IPS-11a (cell line): Measurements from ENCODE around the gene TPK1.
"Not testable (repeated sequence)": the region's sequence is repeated elsewhere in the genome, so short reads cannot be mapped to it uniquely, and the experiment has no call there.

ENCODE experiments used
- H3K4me3 ChIP-seq: one replicate; pipeline ENCODE4 v1.5.1; 2013; ENCODE audit warnings: low read depth, low read length, control low read depth

TPK1 gene

GRCh38 chr7:144483189-144483588 lies 352.7 kb downstream of the TPK1 start:
- no peak overlapping the region for H3K4me3 ChIP-seq

GRCh38 chr7:144481833-144482232 lies 354.0 kb downstream of the TPK1 start:
- H3K4me3 ChIP-seq = no peak overlapping the region

- no peak overlapping the region for H3K4me3 ChIP-seq
Measured at GRCh38 chr7:144477348-144477747, 358.5 kb downstream of the TPK1 start.

- H3K4me3 ChIP-seq = no peak overlapping the region
Measured at GRCh38 chr7:144474800-144475615, 360.8 kb downstream of the TPK1 start.

- no peak overlapping the region for H3K4me3 ChIP-seq
Measured at GRCh38 chr7:144474363-144474762, 361.5 kb downstream of the TPK1 start.

- H3K4me3 ChIP-seq = no peak overlapping the region
Measured at GRCh38 chr7:144473908-144474307, 361.9 kb downstream of the TPK1 start.

GRCh38 chr7:144470078-144470477 lies 365.8 kb downstream of the TPK1 start:
- no peak overlapping the region for H3K4me3 ChIP-seq

GRCh38 chr7:144468990-144469732 lies 366.7 kb downstream of the TPK1 start:
- no peak overlapping the region for H3K4me3 ChIP-seq

- no peak overlapping the region for H3K4me3 ChIP-seq
Measured at GRCh38 chr7:144459635-144460034, 376.2 kb downstream of the TPK1 start.

- H3K4me3 ChIP-seq = no peak overlapping the region
Measured at GRCh38 chr7:144455040-144455404, 380.8 kb downstream of the TPK1 start.

- H3K4me3 ChIP-seq = no peak overlapping the region
Measured at GRCh38 chr7:144454256-144455039, 381.4 kb downstream of the TPK1 start.

GRCh38 chr7:144452064-144452463 lies 383.8 kb downstream of the TPK1 start:
- H3K4me3 ChIP-seq = no peak overlapping the region

- H3K4me3 ChIP-seq = no peak overlapping the region
Measured at GRCh38 chr7:144445590-144445989, 390.3 kb downstream of the TPK1 start.

GRCh38 chr7:144439717-144440205 lies 396.1 kb downstream of the TPK1 start:
- H3K4me3 ChIP-seq = no peak overlapping the region

- no peak overlapping the region for H3K4me3 ChIP-seq
Measured at GRCh38 chr7:144438759-144439158, 397.1 kb downstream of the TPK1 start.

- no peak overlapping the region for H3K4me3 ChIP-seq
Measured at GRCh38 chr7:144437370-144438191, 398.3 kb downstream of the TPK1 start.

- H3K4me3 ChIP-seq = no peak overlapping the region
Measured at GRCh38 chr7:144436500-144436899, 399.4 kb downstream of the TPK1 start.

GRCh38 chr7:144428431-144428830 lies 407.4 kb downstream of the TPK1 start:
- no peak overlapping the region for H3K4me3 ChIP-seq

- not testable (repeated sequence) for H3K4me3 ChIP-seq
Measured at GRCh38 chr7:144427539-144427938, 408.3 kb downstream of the TPK1 start.

- not testable (repeated sequence) for H3K4me3 ChIP-seq
Measured at GRCh38 chr7:144418931-144419330, 416.9 kb downstream of the TPK1 start.
